SK-N-SH treated with all-trans-retinoic acid at 6 μM for 48 hours (cell line): ENCODE measurements around the gene GGA2.

Experiments
- ATAC-seq: fragments of 200-7000 bp; cut with Tn5 transposase; 3 replicates; pipeline ENCODE4 v1.9.1; 2020; ENCODE audit warnings: mild to moderate bottlenecking, moderate library complexity
- BACH2 ChIP-seq: fragments of 250-450 bp; sonication (Bioruptor Pico); IDR thresholded peaks from 2 replicates; pipeline ENCODE4 v1.9.0; 2021; ENCODE audit warnings: mild to moderate bottlenecking, borderline replicate concordance
- CSDC2 ChIP-seq: fragments of 250-450 bp; sonication (Bioruptor Pico); IDR thresholded peaks from 2 replicates; pipeline ENCODE4 v1.5.0; 2020; ENCODE audit warnings: mild to moderate bottlenecking, moderate library complexity
- ESRRG ChIP-seq: fragments of 250-450 bp; sonication (Bioruptor Pico); IDR thresholded peaks from 2 replicates; pipeline ENCODE4 v1.6.1; 2021; ENCODE audit warnings: mild to moderate bottlenecking
- GLIS3 ChIP-seq: fragments of 250-450 bp; sonication (Bioruptor Pico); IDR thresholded peaks from 2 replicates; pipeline ENCODE4 v1.5.0; 2020; ENCODE audit warnings: mild to moderate bottlenecking, moderate library complexity
- ISL1 ChIP-seq: fragments of 250-450 bp; sonication (Bioruptor Pico); IDR thresholded peaks from 2 replicates; pipeline ENCODE4 v2.1.2; 2022; ENCODE audit warnings: mild to moderate bottlenecking, moderate library complexity
- OSR1 ChIP-seq: fragments of 250-450 bp; sonication (Bioruptor Pico); IDR thresholded peaks from 2 replicates; pipeline ENCODE4 v1.8.0; 2022; ENCODE audit warnings: moderate library complexity, mild to moderate bottlenecking, inconsistent platforms
- RARB ChIP-seq: fragments of 250-450 bp; sonication (Bioruptor Pico); IDR thresholded peaks from 2 replicates; pipeline ENCODE4 v1.8.0; 2021; ENCODE audit warnings: mild to moderate bottlenecking, moderate library complexity
- TCF4 ChIP-seq: fragments of 250-450 bp; sonication (Bioruptor Pico); IDR thresholded peaks from 2 replicates; pipeline ENCODE4 v1.8.0; 2021; ENCODE audit warnings: mild to moderate bottlenecking, moderate library complexity, borderline replicate concordance
- TOX ChIP-seq: fragments of 250-450 bp; sonication (Bioruptor Pico); IDR thresholded peaks from 2 replicates; pipeline ENCODE4 v1.8.0; 2021; ENCODE audit warnings: mild to moderate bottlenecking, moderate library complexity, borderline replicate concordance
- ZC3H10 ChIP-seq: fragments of 250-450 bp; sonication (Bioruptor Pico); IDR thresholded peaks from 2 replicates; pipeline ENCODE4 v1.5.1; 2021; ENCODE audit warnings: mild to moderate bottlenecking, moderate library complexity
- ZFP3 ChIP-seq: fragments of 250-450 bp; sonication (Bioruptor Pico); IDR thresholded peaks from 2 replicates; pipeline ENCODE4 v1.5.0; 2020; ENCODE audit warnings: mild to moderate bottlenecking, moderate library complexity
- ZFP30 ChIP-seq: fragments of 450-650 bp; formaldehyde crosslinking; IDR thresholded peaks from 2 replicates; pipeline ENCODE4 v1.5.0; 2022; ENCODE audit warnings: mild to moderate bottlenecking, moderate library complexity
- ZNF565 ChIP-seq: fragments of 450-650 bp; formaldehyde crosslinking; conservative IDR thresholded peaks from 2 replicates; pipeline ENCODE4 v1.5.0; 2020; ENCODE audit warnings: low read depth, mild to moderate bottlenecking, moderate library complexity
- ZNF70 ChIP-seq: fragments of 450-650 bp; formaldehyde crosslinking; IDR thresholded peaks from 2 replicates; pipeline ENCODE4 v1.5.0; 2020; ENCODE audit warnings: mild to moderate bottlenecking, moderate library complexity
- ZNF8 ChIP-seq: fragments of 450-650 bp; formaldehyde crosslinking; IDR thresholded peaks from 2 replicates; pipeline ENCODE4 v1.5.0; 2020; ENCODE audit warnings: mild to moderate bottlenecking, moderate library complexity
- TF ChIP-seq, protein P1 (sequence below): fragments of 250-450 bp; sonication (Bioruptor Pico); IDR thresholded peaks from 2 replicates; pipeline ENCODE4 v1.5.1; 2021; ENCODE audit warnings: mild to moderate bottlenecking, moderate library complexity
- TF ChIP-seq, protein P2 (sequence below): fragments of 250-450 bp; sonication (Bioruptor Pico); IDR thresholded peaks from 2 replicates; pipeline ENCODE4 v1.8.0; 2021; ENCODE audit warnings: low read depth, mild to moderate bottlenecking, moderate library complexity, borderline replicate concordance
- TF ChIP-seq, protein P3 (sequence below): fragments of 250-450 bp; sonication (Bioruptor Pico); IDR thresholded peaks from 2 replicates; pipeline ENCODE4 v1.8.0; 2020; ENCODE audit warnings: mild to moderate bottlenecking, moderate library complexity, borderline replicate concordance
- TF ChIP-seq, protein P4 (sequence below): fragments of 250-450 bp; sonication (Bioruptor Pico); IDR thresholded peaks from 2 replicates; pipeline ENCODE4 v1.5.0; 2020; ENCODE audit warnings: mild to moderate bottlenecking, moderate library complexity

GGA2 gene

DNA sequence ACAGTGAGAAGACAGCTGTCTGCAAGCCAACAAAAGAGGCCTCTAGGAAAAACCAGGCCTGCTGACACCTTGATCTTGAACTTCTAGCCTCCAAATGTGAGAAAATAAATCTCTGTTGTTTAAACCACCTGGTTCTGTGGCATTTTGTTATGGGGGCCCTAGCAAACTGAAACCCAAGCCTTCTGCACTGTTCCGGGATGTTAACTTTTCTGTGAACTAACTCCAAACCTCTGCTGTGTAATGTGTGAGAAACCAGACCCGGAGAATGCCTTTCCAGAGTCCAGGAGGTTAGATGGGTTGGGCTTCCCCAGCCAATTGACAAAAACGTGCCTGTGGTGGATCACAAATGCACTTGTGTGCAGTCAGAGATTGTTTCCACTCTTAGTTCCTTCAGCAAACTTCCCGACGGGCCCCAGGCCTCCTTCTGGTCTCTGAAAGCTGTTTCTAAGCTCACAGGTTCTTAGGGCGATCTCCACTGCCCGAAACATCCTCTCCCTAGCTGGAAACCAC is 13.6 kb upstream of the GGA2 start (continued):
- TF ChIP-seq, protein P1, sequence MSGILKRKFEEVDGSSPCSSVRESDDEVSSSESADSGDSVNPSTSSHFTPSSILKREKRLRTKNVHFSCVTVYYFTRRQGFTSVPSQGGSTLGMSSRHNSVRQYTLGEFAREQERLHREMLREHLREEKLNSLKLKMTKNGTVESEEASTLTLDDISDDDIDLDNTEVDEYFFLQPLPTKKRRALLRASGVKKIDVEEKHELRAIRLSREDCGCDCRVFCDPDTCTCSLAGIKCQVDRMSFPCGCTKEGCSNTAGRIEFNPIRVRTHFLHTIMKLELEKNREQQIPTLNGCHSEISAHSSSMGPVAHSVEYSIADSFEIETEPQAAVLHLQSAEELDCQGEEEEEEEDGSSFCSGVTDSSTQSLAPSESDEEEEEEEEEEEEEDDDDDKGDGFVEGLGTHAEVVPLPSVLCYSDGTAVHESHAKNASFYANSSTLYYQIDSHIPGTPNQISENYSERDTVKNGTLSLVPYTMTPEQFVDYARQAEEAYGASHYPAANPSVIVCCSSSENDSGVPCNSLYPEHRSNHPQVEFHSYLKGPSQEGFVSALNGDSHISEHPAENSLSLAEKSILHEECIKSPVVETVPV (CRISPR knock-in tag), result no peak
- TF ChIP-seq, protein P2, sequence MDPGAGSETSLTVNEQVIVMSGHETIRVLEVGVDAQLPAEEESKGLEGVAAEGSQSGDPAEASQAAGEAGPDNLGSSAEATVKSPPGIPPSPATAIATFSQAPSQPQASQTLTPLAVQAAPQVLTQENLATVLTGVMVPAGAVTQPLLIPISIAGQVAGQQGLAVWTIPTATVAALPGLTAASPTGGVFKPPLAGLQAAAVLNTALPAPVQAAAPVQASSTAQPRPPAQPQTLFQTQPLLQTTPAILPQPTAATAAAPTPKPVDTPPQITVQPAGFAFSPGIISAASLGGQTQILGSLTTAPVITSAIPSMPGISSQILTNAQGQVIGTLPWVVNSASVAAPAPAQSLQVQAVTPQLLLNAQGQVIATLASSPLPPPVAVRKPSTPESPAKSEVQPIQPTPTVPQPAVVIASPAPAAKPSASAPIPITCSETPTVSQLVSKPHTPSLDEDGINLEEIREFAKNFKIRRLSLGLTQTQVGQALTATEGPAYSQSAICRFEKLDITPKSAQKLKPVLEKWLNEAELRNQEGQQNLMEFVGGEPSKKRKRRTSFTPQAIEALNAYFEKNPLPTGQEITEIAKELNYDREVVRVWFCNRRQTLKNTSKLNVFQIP (CRISPR knock-in tag), result no peak

DNA sequence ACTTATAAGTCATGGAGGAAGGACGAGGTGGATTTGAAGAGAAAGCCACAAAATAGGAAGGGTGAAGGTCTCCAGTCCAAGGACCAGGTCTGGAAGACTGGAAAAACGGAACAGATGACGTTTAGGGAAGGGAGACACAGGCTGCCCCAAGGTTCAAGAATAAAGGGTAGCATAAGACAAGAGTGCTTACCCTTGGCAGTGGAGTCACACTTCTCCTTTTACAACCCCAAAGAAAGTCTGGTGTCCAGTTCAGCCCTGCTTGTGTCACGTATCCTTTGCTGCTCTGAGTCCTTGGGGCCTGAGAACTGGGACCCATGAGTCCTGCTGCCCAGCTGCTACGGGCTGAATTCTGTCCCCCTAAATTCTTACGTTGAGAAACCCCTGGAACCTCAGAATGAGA is 13.0 kb upstream of the GGA2 start:
- no peak for ATAC-seq
- TF ChIP-seq ZC3H10 (CRISPR knock-in tag), result no peak
- no peak for TF ChIP-seq TCF4
- no peak for TF ChIP-seq ESRRG (CRISPR knock-in tag)
- no peak for TF ChIP-seq ZNF565
- no peak for TF ChIP-seq ZNF8 (CRISPR knock-in tag)
- TF ChIP-seq, protein P1 (CRISPR knock-in tag), result no peak
- TF ChIP-seq TOX (CRISPR knock-in tag), result no peak
- no peak for TF ChIP-seq ZFP3
- TF ChIP-seq ISL1 (CRISPR knock-in tag), result no peak
- TF ChIP-seq BACH2, result no peak
- TF ChIP-seq, protein P2 (CRISPR knock-in tag), result no peak
- no peak for TF ChIP-seq GLIS3
- TF ChIP-seq OSR1 (CRISPR knock-in tag), result no peak
- no peak for TF ChIP-seq CSDC2 (CRISPR knock-in tag)
- TF ChIP-seq, all 23 proteins: peak for 0

DNA sequence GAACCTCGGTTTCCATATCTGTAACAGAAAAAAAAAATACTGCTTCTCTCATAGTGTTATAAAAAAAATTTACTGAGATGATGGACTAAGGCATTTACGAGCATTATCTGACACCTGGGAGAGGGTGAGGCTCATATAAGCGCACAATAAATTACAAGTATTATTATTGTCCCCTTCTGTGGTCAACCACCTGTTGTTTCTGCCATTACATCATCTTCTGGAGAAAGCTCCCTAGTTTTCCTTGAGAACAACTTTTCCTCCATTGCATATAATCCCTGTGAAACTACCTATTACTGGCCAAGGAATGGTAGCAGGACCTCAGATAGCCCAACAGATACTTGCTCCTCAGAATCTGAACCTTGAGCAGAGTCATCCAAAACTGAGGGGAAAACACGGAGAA is 11.7 kb upstream of the GGA2 start:
- TF ChIP-seq, protein P3, sequence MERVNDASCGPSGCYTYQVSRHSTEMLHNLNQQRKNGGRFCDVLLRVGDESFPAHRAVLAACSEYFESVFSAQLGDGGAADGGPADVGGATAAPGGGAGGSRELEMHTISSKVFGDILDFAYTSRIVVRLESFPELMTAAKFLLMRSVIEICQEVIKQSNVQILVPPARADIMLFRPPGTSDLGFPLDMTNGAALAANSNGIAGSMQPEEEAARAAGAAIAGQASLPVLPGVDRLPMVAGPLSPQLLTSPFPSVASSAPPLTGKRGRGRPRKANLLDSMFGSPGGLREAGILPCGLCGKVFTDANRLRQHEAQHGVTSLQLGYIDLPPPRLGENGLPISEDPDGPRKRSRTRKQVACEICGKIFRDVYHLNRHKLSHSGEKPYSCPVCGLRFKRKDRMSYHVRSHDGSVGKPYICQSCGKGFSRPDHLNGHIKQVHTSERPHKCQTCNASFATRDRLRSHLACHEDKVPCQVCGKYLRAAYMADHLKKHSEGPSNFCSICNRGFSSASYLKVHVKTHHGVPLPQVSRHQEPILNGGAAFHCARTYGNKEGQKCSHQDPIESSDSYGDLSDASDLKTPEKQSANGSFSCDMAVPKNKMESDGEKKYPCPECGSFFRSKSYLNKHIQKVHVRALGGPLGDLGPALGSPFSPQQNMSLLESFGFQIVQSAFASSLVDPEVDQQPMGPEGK (CRISPR knock-in tag), result no peak
- TF ChIP-seq BACH2, result no peak
- TF ChIP-seq TOX (CRISPR knock-in tag), result no peak
- no peak for TF ChIP-seq TCF4
- no peak for TF ChIP-seq ZFP30
- TF ChIP-seq, protein P2 (CRISPR knock-in tag), result no peak
- no peak for TF ChIP-seq ZC3H10 (CRISPR knock-in tag)
- no peak for TF ChIP-seq RARB (CRISPR knock-in tag)
- TF ChIP-seq ZNF70 (CRISPR knock-in tag), result no peak
- TF ChIP-seq ESRRG (CRISPR knock-in tag), result no peak
- TF ChIP-seq, protein P4, sequence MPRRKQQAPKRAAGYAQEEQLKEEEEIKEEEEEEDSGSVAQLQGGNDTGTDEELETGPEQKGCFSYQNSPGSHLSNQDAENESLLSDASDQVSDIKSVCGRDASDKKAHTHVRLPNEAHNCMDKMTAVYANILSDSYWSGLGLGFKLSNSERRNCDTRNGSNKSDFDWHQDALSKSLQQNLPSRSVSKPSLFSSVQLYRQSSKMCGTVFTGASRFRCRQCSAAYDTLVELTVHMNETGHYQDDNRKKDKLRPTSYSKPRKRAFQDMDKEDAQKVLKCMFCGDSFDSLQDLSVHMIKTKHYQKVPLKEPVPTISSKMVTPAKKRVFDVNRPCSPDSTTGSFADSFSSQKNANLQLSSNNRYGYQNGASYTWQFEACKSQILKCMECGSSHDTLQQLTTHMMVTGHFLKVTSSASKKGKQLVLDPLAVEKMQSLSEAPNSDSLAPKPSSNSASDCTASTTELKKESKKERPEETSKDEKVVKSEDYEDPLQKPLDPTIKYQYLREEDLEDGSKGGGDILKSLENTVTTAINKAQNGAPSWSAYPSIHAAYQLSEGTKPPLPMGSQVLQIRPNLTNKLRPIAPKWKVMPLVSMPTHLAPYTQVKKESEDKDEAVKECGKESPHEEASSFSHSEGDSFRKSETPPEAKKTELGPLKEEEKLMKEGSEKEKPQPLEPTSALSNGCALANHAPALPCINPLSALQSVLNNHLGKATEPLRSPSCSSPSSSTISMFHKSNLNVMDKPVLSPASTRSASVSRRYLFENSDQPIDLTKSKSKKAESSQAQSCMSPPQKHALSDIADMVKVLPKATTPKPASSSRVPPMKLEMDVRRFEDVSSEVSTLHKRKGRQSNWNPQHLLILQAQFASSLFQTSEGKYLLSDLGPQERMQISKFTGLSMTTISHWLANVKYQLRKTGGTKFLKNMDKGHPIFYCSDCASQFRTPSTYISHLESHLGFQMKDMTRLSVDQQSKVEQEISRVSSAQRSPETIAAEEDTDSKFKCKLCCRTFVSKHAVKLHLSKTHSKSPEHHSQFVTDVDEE, result no peak
- TF ChIP-seq, protein P1 (CRISPR knock-in tag), result no peak
- TF ChIP-seq ZNF565, result no peak
- TF ChIP-seq OSR1 (CRISPR knock-in tag), result no peak
- TF ChIP-seq CSDC2 (CRISPR knock-in tag), result no peak
- ATAC-seq, result no peak
